BLaER1 (cell line): ENCODE results near the gene OR51V1.

ENCODE experiments used
- H3K27ac ChIP-seq: shearing (Covaris generic); formaldehyde crosslinking; 2 replicates; pipeline ENCODE4 v1.8.1; 2022
- H3K27me3 ChIP-seq: shearing (Covaris generic); formaldehyde crosslinking; 2 replicates; pipeline ENCODE4 v1.8.1; 2022
- H3K36me3 ChIP-seq: shearing (Covaris generic); formaldehyde crosslinking; 2 replicates; pipeline ENCODE4 v1.8.1; 2022
- H3K4me1 ChIP-seq: shearing (Covaris generic); formaldehyde crosslinking; 2 replicates; pipeline ENCODE4 v1.8.1; 2022
- H3K4me2 ChIP-seq: shearing (Covaris generic); formaldehyde crosslinking; 2 replicates; pipeline ENCODE4 v1.8.1; 2022
- H3K4me3 ChIP-seq: shearing (Covaris generic); formaldehyde crosslinking; 2 replicates; pipeline ENCODE4 v1.8.1; 2022
- H3K9ac ChIP-seq: shearing (Covaris generic); formaldehyde crosslinking; 2 replicates; pipeline ENCODE4 v1.8.1; 2022
- H3K9me3 ChIP-seq: shearing (Covaris generic); formaldehyde crosslinking; 2 replicates; pipeline ENCODE4 v1.8.1; 2022
- H4K20me1 ChIP-seq: shearing (Covaris generic); formaldehyde crosslinking; 2 replicates; pipeline ENCODE4 v1.8.1; 2022
- Cebpa-rat ChIP-seq: shearing (Covaris generic); IDR thresholded peaks from 2 replicates; pipeline ENCODE4 v1.8.1; 2022

OR51V1 gene

DNA sequence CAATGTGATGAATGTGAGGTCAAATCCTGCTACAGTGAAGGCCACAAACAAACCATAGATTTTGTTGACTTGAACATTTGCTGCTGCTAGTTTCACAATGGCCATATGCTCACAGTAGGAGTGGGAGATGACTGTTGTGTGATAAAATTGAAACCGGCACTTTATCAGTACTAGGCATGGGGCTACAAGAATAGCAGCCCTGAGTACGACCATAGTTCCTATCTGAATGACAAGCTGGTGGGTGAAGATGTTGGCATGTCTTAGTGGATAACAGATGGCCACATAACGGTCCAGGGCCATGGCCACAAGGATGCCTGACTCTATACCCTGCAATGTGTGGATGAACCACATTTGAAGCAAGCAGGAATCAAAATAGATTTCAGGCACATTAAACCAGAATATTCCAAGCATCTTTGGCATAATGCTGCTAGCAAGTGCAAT is 48.7 kb downstream of the OR51V1 start:
- no peak overlapping the region for H3K4me3 ChIP-seq
- no peak overlapping the region for H3K4me2 ChIP-seq
- no peaks in the 10 kb centered on the region for H3K4me1 ChIP-seq
- H3K27me3 ChIP-seq = no peaks in the 10 kb centered on the region
- no peak overlapping the region for H3K9ac ChIP-seq
- TF ChIP-seq Cebpa-rat = no peak
- no peaks in the 10 kb centered on the region for H3K9me3 ChIP-seq
- no peaks in the 10 kb centered on the region for H3K36me3 ChIP-seq
- no peak overlapping the region for H3K27ac ChIP-seq
- H4K20me1 ChIP-seq = no peaks in the 10 kb centered on the region
